H1 (cell line): ENCODE data around the gene FAM193B. TPM values are rescaled to one million over a fixed set of nuclear protein-coding genes. Genes with fewer than 3 reads are reported as not detected.
A peak's percentile ranks its signal among the peaks of the same experiment; 100 is the strongest.

ENCODE experiments used
- CTCF ChIA-PET: fragments of 300-600 bp; sonication (Branson Sonifier 250); formaldehyde crosslinking; loops from one replicate; lab custom pipeline; 2021; ENCODE audit not compliant: partially characterized antibody; lab: Charles Lee
- POLR2A ChIA-PET: fragments of 300-600 bp; sonication (Branson Sonifier 250); formaldehyde crosslinking; loops from one replicate; lab custom pipeline; 2021; ENCODE audit warnings: inconsistent platforms; ENCODE audit not compliant: partially characterized antibody; lab: Charles Lee
- DNase-seq, 2 experiments: peaks; one replicate each; pipeline versions ENCODE4 v3.0.0 to v3.0.0-alpha.2; 2010 to 2022; ENCODE audit warnings: low spot score in 2 of 2, low read depth in 1 of 2, mixed read lengths in 1 of 2
- FAIRE-seq: peaks from 2 replicates; lab custom pipeline; 2011; peaks lifted over from hg19 to GRCh38; lab: Jason Lieb, UNC
- H2AFZ ChIP-seq: 2 replicates; pipeline ENCODE4 v1.8.1; 2012; ENCODE audit warnings: low read length, inconsistent platforms
- H2AK5ac ChIP-seq: 2 replicates; pipeline ENCODE4 v1.6.1; 2013; ENCODE audit warnings: low read depth, low read length
- H2BK120ac ChIP-seq: replicated peaks from 2 replicates; pipeline ENCODE3; 2013; ENCODE audit warnings: low read depth, low read length, inconsistent platforms
- H2BK12ac ChIP-seq: 2 replicates; pipeline ENCODE4 v1.6.1; 2013; ENCODE audit warnings: low read depth, low read length
- H2BK15ac ChIP-seq: 2 replicates; pipeline ENCODE4 v1.6.1; 2013; ENCODE audit warnings: low read length
- H2BK20ac ChIP-seq: 2 replicates; pipeline ENCODE4 v1.6.1; 2013; ENCODE audit warnings: low read length
- H2BK5ac ChIP-seq: 2 replicates; pipeline ENCODE4 v1.6.1; 2013; ENCODE audit warnings: low read depth, low read length
- H3K14ac ChIP-seq: 2 replicates; pipeline ENCODE4 v1.6.1; 2013; ENCODE audit warnings: inconsistent platforms; ENCODE audit not compliant: insufficient read length
- H3K18ac ChIP-seq: 2 replicates; pipeline ENCODE4 v1.6.1; 2013; ENCODE audit warnings: low read length; ENCODE audit errors: extremely low read depth
- H3K23ac ChIP-seq: 2 replicates; pipeline ENCODE4 v1.6.1; 2013; ENCODE audit warnings: inconsistent platforms; ENCODE audit not compliant: insufficient read length
- H3K23me2 ChIP-seq: 2 replicates; pipeline ENCODE4 v1.6.1; 2013; ENCODE audit warnings: low read depth, low read length
- H3K27ac ChIP-seq: 2 replicates; pipeline ENCODE4 v1.6.1; 2011; ENCODE audit warnings: low read depth, low read length, inconsistent platforms
- H3K27me3 ChIP-seq, 4 experiments: replicated peaks in 1 of 4; 1 replicate in 1 of 4; 2 replicates in 3 of 4; pipeline versions ENCODE4 v1.6.1 to v1.8.1; 2011 to 2013; ENCODE audit warnings: low read length in 3 of 4, mild to moderate bottlenecking in 3 of 4, inconsistent platforms in 2 of 4, mixed read lengths in 2 of 4, moderate library complexity in 1 of 4; ENCODE audit not compliant: control insufficient read depth in 3 of 4, insufficient read depth in 3 of 4; ENCODE audit errors: extremely low read depth in 1 of 4
- H3K36me3 ChIP-seq, 4 experiments: 2 replicates each; pipeline versions ENCODE4 v1.6.1 to v1.8.1; 2011 to 2013; ENCODE audit warnings: mild to moderate bottlenecking in 4 of 4, low read length in 3 of 4, moderate library complexity in 2 of 4, control low read depth in 1 of 4, inconsistent platforms in 1 of 4; ENCODE audit not compliant: insufficient read depth in 4 of 4, control insufficient read depth in 2 of 4
- H3K4ac ChIP-seq: replicated peaks from 2 replicates; pipeline ENCODE3; 2013; ENCODE audit warnings: low read length, low read depth, mixed read lengths, inconsistent platforms; ENCODE audit not compliant: insufficient read length
- H3K4me1 ChIP-seq, 4 experiments: replicated peaks in 1 of 4; 1 replicate in 1 of 4; 2 replicates in 3 of 4; pipeline versions ENCODE4 v1.6.1 to v1.8.1; 2011 to 2013; ENCODE audit warnings: low read length in 3 of 4, inconsistent platforms in 2 of 4, mixed read lengths in 1 of 4; ENCODE audit not compliant: insufficient read depth in 4 of 4, control insufficient read depth in 3 of 4
- H3K4me2 ChIP-seq, 2 experiments: 2 replicates each; pipeline versions ENCODE4 v1.6.1 to v1.8.1; 2011 to 2013; ENCODE audit warnings: low read depth in 2 of 2, low read length in 2 of 2, control low read depth in 1 of 2, inconsistent platforms in 1 of 2, mild to moderate bottlenecking in 1 of 2; ENCODE audit not compliant: insufficient read depth in 1 of 2
- H3K4me3 ChIP-seq, 4 experiments: fragments of 200-600, 300-600 bp in 1 of 4; sonication (generic), shearing (Covaris generic), sonication (Bioruptor Twin) in 1 of 4; 2 replicates each; pipeline versions ENCODE4 v1.5.1 to v1.8.1; 2011 to 2016; ENCODE audit warnings: low read length in 4 of 4, low read depth in 3 of 4, control low read depth in 2 of 4, inconsistent platforms in 2 of 4, mild to moderate bottlenecking in 2 of 4, mixed read lengths in 1 of 4, moderate library complexity in 1 of 4; ENCODE audit not compliant: insufficient read depth in 2 of 4; ENCODE audit errors: extremely low read depth in 1 of 4
- H3K56ac ChIP-seq: replicated peaks from 2 replicates; pipeline ENCODE3; 2013; ENCODE audit warnings: low read depth, mild to moderate bottlenecking, mixed read lengths, low read length, inconsistent platforms; ENCODE audit not compliant: insufficient read length
- H3K79me1 ChIP-seq: 2 replicates; pipeline ENCODE4 v1.6.1; 2013; ENCODE audit warnings: low read depth, low read length, control low read depth
- H3K79me2 ChIP-seq, 2 experiments: 2 replicates each; pipeline versions ENCODE4 v1.6.1 to v1.8.1; 2012 to 2013; ENCODE audit warnings: low read length in 2 of 2, mild to moderate bottlenecking in 2 of 2, inconsistent platforms in 1 of 2; ENCODE audit not compliant: insufficient read depth in 2 of 2, control insufficient read depth in 1 of 2
- H3K9ac ChIP-seq, 4 experiments: replicated peaks in 1 of 4; 1 replicate in 1 of 4; 2 replicates in 3 of 4; pipeline versions ENCODE4 v1.6.1 to v1.8.1; 2011 to 2013; ENCODE audit warnings: low read depth in 3 of 4, low read length in 3 of 4, control low read depth in 2 of 4, mild to moderate bottlenecking in 2 of 4, moderate library complexity in 2 of 4, inconsistent platforms in 1 of 4; ENCODE audit errors: extremely low read depth in 1 of 4
- H3K9me3 ChIP-seq, 2 experiments: 2 replicates each; pipeline versions ENCODE4 v1.6.1 to v1.8.1; 2012 to 2013; ENCODE audit warnings: mild to moderate bottlenecking in 2 of 2, moderate library complexity in 2 of 2, control low read depth in 1 of 2, inconsistent platforms in 1 of 2, low read depth in 1 of 2, low read length in 1 of 2, mixed read lengths in 1 of 2; ENCODE audit not compliant: insufficient read depth in 2 of 2
- H4K20me1 ChIP-seq, 2 experiments: replicated peaks in 1 of 2; 2 replicates each; pipeline versions ENCODE3 to v1.8.1; 2011 to 2013; ENCODE audit warnings: inconsistent platforms in 2 of 2, low read length in 2 of 2, mild to moderate bottlenecking in 1 of 2; ENCODE audit not compliant: insufficient read depth in 2 of 2, control insufficient read depth in 1 of 2
- H4K5ac ChIP-seq: 2 replicates; pipeline ENCODE4 v1.6.1; 2013; ENCODE audit warnings: low read length, low read depth, mixed read lengths, inconsistent platforms; ENCODE audit not compliant: insufficient read length
- H4K8ac ChIP-seq: 2 replicates; pipeline ENCODE4 v1.8.0; 2013; ENCODE audit warnings: mild to moderate bottlenecking, moderate library complexity, low read length, inconsistent platforms; ENCODE audit not compliant: insufficient read depth; ENCODE audit errors: extremely low read depth
- H4K91ac ChIP-seq: replicated peaks from 2 replicates; pipeline ENCODE3; 2013; ENCODE audit warnings: low read length, mixed read lengths, inconsistent platforms; ENCODE audit not compliant: insufficient read length
- EZH2 ChIP-seq: fragments of 200-600 bp; sonication (generic); IDR thresholded peaks from 2 replicates; pipeline ENCODE4 v1.7.1; 2012; ENCODE audit warnings: low read depth, mild to moderate bottlenecking, moderate library complexity, low read length, inconsistent platforms; ENCODE audit not compliant: severe bottlenecking
- JUN ChIP-seq: IDR thresholded peaks from 2 replicates; pipeline ENCODE4 v1.6.1; 2011; ENCODE audit warnings: low read depth, mild to moderate bottlenecking, improper control_type of control experiment, low read length
- WGBS, 2 experiments: shearing (Covaris generic) in 1 of 2; methylation state at CpG; one replicate each; pipeline versions ENCODE4 v1.1.6 to v1.1.7; 2013 to 2015; ENCODE audit warnings: low lambda C conversion rate in 2 of 2, mixed read lengths in 2 of 2, inconsistent platforms in 1 of 2, low coverage in 1 of 2, missing lambda C conversion rate in 1 of 2; ENCODE audit not compliant: insufficient replicate concordance in 2 of 2, insufficient coverage in 1 of 2, insufficient read length in 1 of 2; ENCODE audit errors: extremely low coverage in 1 of 2, missing lambda C conversion rate in 1 of 2; 5-methylcytosine and 5-hydroxymethylcytosine counted together
- polyA plus RNA-seq, 7 experiments: library from polyadenylated mRNA; depleted of rRNA in 3 of 7; stranded (reverse) in 5 of 7; unstranded in 2 of 7; fragments of >200 nt in 5 of 7; fragments of 200-250 nt in 2 of 7; gene quantifications; 1 replicate in 5 of 7; 2 replicates in 1 of 7; 4 replicates in 1 of 7; pipeline versions ENCODE4 v1.2.1 to v1.2.3, GENCODE V29; 2011 to 2013; ENCODE audit warnings: missing spikeins in 2 of 7, mixed read lengths in 2 of 7
- total RNA-seq: library from RNA; stranded (reverse); fragmentation: NEBNext Ultra II Directional; extraction: Animal tissue kit (Norgen Biotek cat#: 25700); gene quantifications from 2 replicates; pipeline ENCODE4 v1.2.1, GENCODE V29; 2021

FAM193B gene
- total and polyA plus RNA-seq, 2 of the 8 experiments (the other 6 are each of a cell fraction or from before 2014, with no cell fraction given): 49.9 to 69.8 TPM

- no peak overlapping the region for H2BK20ac ChIP-seq
- H3K23ac ChIP-seq: no peak overlapping the region
- H4K20me1 ChIP-seq: peaks cover 8 to 10% of the 10 kb centered on the region in 2 experiments
- peak overlapping the region; percentile 28; the same call in 1 of the 2 replicates for H4K8ac ChIP-seq
- H2BK15ac ChIP-seq: no peak overlapping the region
- H3K56ac ChIP-seq: no peak overlapping the region
- H3K79me1 ChIP-seq: peaks cover 7% of the 10 kb centered on the region; the same call in 1 of the 2 replicates
- no peak overlapping the region for H2AFZ ChIP-seq
- no peak overlapping the region for H4K91ac ChIP-seq
- H3K18ac ChIP-seq: no peak overlapping the region; the same call in 1 of the 2 replicates
- no peak overlapping the region for H3K27ac ChIP-seq
- H3K4me1 ChIP-seq: peaks cover 0 to 20% (median 18%) of the 10 kb centered on the region in 4 experiments; a peak in 6 of 7 replicates
- peak overlapping the region in 1 of 2 experiments; percentile 53; a peak in 2 of 4 replicates for H3K4me2 ChIP-seq
- H3K79me2 ChIP-seq: peaks cover 0 to 6% of the 10 kb centered on the region in 2 experiments; a peak in 1 of 4 replicates
- no peak overlapping the region for H4K5ac ChIP-seq
- H3K23me2 ChIP-seq: no peaks in the 10 kb centered on the region; the same call in 1 of the 2 replicates
- no peak overlapping the region for H3K9ac ChIP-seq
- FAIRE-seq (no peak), DNase-seq (no peak)
- H2BK12ac ChIP-seq: 0 out of 2 replicates have a peak overlapping the region, but pooled peaks have one; percentile 39
- no peak overlapping the region for H2BK120ac ChIP-seq
- H3K27me3 ChIP-seq: no peaks in the 10 kb centered on the region
- ChIA-PET CTCF (interaction anchor here (1.0 to 12.7 kb wide), 7 partner anchors 12 to 733 kb away, joined by 3 to 306 read pairs (median 5); partner anchors contain the start of genes DDX41, DOK3 and PDLIM7), POLR2A (interaction anchor here (0.8 to 67.5 kb wide), 4 partner anchors 11 to 124 kb away, joined by 3 to 3349 read pairs (median 1676); partner anchors contain the start of genes DBN1, DDX41, DOK3 and PDLIM7)
- H3K4me3 ChIP-seq: no peak overlapping the region; a peak in 1 of 8 replicates
- no peak overlapping the region for H3K14ac ChIP-seq
- no peak overlapping the region for H2AK5ac ChIP-seq
- H3K4ac ChIP-seq: no peak overlapping the region
- no peaks in the 10 kb centered on the region for H3K9me3 ChIP-seq
- 96% methylated on average over 11 of the region's 16 CpGs; no CpG with 5 or more reads in 1 of the 2 experiments for WGBS, 2 experiments
- H2BK5ac ChIP-seq: no peak overlapping the region; the same call in 1 of the 2 replicates
- H3K36me3 ChIP-seq: peaks cover 25 to 50% (median 40%) of the 10 kb centered on the region in 4 experiments
- TF ChIP-seq JUN (no peak), EZH2 (no peak)
Measured at GRCh38 chr5:177490992-177491391, 63.4 kb downstream of the FAM193B start.
